Activated T-cell treated with anti-CD3 and anti-CD28 coated beads, Interleukin-2, amount 50 U/mL, for 1 hour (primary cell): Measurements from ENCODE around the gene TRIP6.

Experiments used
- DNase-seq: peaks from one replicate; pipeline ENCODE4 v3.0.0-alpha.2; 2020

Gene TRIP6, protein sequence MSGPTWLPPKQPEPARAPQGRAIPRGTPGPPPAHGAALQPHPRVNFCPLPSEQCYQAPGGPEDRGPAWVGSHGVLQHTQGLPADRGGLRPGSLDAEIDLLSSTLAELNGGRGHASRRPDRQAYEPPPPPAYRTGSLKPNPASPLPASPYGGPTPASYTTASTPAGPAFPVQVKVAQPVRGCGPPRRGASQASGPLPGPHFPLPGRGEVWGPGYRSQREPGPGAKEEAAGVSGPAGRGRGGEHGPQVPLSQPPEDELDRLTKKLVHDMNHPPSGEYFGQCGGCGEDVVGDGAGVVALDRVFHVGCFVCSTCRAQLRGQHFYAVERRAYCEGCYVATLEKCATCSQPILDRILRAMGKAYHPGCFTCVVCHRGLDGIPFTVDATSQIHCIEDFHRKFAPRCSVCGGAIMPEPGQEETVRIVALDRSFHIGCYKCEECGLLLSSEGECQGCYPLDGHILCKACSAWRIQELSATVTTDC

DNA sequence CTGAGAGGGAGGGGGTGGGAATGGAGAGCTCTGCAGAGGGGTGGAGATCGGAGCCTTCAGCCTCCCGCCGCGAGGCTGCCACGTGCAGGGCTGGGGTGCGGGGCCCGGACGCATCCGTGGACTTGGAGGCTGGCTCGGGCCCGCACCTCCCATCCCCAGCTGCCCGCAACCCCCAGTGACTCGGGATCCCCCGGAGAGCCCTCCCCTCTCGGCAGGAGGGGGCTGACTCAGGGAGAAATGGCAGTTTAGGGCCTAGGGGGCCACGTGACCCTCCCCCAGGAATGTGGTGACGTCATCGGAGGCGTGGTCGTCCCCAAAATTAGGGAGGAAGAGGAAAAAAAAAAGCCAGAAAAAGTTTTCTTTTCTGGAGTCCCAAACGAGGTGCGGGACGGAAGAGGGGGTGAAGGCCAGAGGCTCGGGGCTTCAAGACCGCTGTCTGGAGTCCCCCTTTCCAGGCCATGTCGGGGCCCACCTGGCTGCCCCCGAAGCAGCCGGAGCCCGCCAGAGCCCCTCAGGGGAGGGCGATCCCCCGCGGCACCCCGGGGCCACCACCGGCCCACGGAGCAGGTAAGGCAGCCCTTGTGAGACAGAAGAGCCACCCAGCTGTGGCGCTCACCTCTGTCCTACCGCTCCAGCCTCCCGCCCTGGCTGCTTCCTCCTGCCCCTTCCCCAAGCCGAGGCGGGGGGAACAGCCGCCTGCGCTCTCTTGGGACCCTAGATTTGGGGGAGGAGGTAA, at the start of gene TRIP6:
TRIP6 (plus strand) TSS at position 348 of the 736 bp plus-strand sequence; CDS start at position 459, 111 bp downstream.
- peak; percentile 59 for DNase-seq

DNA sequence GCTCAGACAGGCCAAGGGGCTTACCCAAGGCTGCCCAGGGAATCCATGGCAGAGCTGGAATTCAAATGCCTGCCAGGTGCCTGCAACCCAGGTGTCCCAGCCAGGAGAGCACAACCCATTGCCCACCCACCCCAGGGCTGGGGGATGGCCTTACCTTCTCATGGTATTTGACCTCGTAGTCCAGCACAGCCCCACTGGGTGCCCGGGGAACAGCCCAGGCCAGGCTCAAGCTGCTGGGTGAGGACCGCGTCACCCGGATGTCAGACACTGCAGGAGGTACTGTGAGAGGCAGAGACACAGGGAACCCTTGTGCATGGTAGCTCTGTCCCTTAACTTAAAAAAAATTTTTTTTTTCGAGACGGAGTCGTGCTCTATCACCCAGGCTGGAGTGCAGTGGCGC, 48.8 kb upstream of the TRIP6 start:
- DNase-seq, result no peak

DNA sequence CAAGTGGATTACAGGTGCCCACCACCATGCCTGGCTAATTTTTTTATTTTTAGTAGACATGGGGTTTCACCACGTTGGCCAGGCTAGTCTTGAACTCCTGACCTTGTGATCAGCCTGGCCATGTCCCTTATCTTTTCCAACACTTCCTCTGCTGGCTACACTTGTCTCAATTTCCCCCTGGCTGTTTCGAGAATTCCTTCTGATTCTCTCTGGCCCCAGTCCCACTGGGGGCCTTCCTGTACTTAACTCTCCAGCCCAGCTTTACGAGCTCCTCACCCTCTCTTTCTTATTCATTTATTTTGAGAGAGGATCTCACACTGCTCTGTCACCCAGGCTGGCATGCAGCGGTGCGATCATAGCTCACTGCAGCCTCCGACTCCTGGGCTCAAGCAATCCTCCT, 48.4 kb upstream of the TRIP6 start:
- DNase-seq, result no peak

DNA sequence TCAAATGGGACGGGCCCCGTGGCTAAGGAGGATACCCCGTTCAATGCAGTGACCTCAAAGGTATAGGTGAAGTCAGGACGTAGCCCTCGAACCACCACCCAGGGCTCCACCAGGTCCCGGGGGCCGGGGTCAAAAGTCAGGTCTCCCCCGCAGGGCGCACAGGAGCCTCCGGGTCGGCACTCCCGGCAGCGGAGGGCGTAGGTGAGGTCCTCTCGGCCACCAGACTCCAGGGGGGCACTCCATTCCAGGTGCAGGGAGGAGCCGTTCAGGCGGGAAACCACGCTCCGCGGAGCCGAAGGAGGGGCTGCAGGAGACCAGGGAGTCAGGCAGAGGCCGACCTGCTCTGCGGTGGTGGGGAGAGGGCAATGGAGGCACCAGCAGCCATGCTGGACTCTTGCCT, 47.6 kb upstream of the TRIP6 start:
- DNase-seq, result no peak

DNA sequence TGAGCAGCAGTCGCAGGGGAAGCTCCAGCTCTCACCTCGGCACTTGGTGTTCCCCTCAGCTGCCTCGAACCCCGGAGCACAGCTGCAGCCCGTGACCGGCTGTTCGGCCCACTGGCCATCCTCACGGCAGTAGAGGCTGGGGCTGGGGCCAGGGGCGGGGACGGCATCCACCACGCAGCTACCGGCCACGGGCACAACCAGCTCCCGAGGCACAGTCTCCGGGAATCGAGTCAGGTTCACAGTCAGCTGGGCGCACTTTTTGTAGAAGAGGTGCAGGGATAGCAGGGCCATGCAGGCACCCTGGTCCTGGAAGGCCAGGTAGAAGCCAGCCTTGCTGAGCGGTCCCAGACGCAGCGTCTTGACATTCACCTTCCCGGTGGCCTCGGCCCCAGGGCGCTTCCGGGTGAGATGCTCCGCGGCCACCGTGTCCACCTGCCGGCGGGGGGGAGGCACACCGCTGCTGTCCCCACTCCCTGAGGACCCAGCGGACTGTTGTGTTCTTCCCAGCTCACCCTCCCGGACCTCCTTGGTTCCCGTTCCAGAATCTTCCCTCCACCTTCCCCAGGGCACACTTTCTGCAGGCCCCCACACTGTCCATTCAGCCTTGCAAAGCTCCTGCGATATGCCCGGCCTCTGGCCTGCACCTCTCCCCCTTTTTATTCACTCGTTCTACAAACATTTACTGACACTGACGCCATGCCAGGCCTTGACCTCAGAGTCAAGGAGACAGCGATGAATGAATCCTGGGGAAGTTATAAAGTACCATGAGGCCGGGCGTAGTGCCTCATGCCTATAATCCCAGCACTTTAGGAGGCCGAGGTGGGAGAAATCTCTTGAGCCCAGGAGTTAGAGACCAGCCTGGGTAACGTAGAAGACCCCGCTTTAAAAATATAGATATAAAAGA, 44.7 kb upstream of the TRIP6 start:
- no peak for DNase-seq

DNA sequence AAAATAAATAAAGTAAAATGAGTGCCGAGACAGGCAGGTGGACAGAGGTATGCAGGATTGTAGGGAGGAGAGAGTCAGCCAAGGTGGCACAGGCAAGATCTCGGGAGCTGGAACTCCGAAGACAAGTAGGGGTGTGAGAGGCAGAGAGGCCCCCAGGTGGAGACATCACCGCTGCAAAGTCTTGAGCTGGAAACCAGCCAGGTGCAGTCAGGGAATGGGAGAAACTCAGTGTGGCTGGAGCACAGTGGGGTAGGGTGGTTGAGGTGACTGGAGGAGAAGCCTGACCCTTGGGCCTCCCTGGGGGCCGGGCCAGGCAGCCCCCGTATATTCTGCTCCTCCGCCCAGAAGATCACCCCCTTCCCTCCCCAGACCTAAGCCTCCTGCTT, 44.1 kb upstream of the TRIP6 start:
- no peak for DNase-seq

DNA sequence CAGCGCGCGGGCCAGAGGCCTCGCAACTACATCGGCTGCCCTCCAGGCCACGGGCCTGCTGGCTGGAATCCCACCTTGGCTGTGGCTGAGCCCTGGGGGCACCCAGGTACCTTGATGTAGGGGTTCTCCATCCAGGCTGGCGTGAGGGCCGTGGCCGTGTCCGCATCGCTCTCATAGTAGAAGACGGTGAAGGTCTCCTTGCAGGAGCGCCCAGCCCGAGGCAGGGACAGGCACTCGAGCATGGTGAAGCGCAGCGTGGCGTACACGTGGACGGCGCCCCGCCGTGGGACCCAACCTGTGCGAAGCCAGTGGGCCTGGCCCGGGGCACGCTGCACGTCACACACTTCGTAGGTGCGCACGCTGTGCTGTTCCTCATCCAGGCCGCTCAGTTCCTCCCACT, 43.7 kb upstream of the TRIP6 start:
- DNase-seq, result no peak

DNA sequence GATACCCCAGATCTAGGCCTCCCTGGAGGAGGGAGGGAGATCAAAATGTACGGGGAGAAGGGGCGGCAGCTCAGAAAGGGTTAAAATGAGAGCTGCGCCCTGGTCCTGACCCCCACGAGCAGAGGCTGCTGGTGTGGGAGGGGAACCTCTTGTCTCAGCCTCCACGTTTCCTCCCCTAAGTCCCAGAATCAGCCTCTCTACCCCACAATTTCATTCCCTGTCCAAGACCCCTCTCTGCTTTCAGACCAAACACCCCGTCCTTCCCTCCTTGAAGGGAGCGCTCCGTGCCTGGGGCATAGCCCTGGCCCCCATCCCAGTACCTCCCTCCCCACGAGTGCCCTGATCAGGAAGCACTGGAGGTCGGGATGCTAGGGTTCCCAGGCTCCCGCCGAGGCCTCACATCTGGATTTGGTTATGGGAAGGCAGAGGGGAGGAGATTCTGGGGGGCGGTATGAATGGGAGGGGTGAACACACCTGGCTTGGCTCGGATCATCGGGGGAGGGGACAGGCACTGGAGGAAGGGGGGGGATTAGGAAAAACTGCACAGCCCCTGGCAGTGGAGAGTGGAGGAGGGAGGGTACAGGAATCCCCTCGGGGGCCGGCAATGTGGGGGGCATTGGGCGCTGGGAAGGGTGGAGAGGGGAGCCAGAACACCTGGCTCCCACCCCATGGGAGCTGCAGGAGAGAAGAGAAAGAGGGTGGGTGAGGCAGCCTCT, 42.5 kb upstream of the TRIP6 start:
- no peak for DNase-seq

DNA sequence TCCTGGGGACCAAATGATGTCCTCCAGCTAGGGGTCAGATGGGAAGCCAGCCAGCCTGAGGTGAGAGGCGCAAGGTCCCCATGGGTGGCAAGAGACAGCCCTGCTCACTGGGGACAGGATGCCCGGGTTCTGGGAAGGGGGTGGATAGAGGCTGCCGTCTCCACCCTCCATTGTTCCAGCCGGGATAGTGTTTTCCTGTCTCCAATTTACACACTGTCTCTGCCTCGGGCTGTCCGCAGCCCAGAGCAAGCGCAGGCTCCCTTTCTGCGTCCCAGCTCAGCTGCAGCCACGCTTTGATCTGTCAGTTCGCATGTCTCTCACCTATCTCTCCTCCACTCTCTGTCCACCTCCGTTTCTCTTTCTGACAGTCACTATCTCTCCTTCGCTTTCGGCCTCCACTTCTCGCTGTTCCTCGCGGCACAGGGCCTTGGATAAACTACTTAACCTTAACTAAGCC, 41.9 kb upstream of the TRIP6 start:
- DNase-seq, result no peak

DNA sequence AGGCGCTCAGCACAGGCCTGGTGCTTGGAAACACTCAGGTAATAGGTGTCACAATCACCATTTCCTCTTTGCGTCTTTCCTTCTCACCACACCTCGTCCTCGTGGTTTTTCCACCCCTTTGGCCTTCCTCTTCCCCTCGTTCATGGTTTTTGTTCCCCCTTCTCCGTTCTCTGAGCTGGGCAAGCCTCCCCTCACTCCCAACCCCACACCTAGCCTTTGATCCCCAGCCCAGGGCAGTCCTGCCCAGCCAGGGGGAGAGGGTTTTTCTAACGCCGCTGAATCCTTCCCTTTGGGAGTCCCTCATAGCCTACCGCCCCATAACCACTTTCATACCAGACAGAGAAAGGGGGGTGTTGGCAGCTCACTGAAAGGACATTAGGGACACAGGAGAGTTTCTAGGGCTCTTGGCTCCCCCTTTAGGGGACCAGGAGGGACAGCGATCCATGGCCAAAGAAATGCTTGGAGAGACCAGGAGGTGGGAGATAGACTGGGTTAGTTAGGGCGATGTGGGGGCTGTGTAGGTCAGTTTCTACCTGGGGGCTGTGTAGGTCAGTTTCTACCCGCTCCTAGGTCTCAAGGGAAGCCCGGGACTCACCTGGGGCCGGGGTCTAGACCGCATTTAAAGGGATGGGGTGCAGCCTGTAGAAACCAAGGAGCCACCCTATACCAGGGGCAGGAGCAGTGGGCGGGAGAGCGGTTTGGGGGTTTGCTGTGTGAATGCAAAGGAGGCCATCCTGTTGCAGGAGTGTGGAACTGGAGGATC, 41.3 kb upstream of the TRIP6 start:
- DNase-seq, result no peak

DNA sequence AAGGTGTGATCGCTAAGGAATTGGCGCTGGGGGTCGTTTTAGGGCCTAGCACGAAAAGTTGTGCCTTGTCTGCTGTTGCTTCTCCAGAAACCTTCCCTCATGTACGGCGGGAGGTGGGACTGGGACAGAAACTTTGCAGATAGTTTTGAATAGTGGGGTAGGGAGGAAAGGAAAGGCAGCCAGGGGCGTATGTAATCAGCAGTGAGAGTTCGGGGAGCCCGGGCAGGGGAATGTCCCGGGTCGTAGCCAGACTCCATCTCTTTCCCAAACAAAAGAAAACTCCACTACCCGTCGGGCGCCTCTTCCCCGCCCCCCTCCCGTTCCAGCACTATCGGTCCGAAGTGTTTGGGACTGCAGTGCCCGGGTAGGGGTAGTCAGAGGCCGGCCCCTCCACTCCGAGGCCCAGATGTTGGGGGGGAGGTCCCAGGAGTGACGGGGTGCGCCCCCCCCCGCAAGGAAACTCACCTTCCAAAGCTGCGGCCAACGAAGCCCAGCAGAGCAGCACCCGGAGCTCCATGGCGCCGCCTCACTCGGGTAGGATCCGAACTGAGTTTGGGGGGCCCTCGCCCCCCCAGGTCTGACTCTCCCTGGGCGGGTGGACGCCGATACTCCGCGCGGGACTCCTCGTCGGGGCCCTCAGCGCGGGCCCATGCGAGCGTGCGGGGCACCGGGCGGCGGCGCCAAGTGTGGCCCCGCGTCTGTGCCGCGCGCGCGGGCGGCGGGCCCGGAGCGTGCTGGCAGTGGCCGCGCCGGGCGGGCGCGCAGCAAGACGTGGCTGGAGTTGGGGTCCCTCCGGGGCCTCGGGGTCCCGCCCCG, 40.5 kb upstream of the TRIP6 start:
- peak; percentile 27 for DNase-seq

DNA sequence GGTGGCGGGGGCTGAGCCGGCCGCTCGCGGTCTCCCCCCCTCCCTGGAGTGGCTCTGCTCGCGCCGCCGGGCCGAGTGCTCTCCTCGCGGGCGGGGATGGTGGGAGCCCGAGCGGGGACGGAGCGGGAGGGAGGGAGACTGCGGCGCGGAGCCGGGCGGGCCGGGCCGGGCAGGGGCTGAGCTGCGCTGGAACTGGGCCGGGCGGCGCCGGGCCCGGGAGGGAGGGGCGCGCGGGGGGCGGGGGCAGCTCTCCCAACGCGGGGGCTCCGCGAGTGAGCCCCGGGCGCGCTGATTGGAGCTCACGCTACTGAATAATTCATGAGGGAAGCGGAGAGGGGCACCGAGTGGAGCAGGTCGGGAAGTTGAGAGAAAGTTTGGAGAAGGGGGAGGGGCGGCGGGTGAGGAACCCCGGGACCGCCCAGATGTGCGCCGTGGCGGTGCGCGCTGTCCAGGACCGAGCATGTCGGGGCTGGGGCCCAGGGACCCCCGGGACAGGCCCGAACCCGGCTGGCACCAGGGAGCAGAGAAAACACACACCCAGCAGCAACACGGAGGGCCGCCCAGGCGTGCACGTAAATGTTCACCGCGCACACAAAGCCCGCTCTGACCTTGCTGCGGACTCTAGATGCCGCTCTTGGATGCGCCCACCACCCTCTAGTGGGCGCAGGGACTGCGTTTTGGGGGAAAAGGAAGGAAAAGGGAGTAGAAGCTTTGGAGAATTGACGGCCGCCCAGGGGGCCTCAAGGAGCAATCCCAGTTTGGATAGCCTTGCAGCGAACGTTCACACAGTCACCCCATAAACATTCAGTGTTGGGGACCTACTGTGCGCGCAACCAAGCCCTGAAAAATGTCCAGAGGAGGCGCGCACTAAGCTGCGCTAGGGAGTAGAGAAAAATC, 39.6 kb upstream of the TRIP6 start, which contains the start of gene EPHB4:
EPHB4 (minus strand) TSS at position 194 of the 897 bp plus-strand sequence. CDS start 493 bp downstream, outside the sequence.
- DNase-seq, result no peak

DNA sequence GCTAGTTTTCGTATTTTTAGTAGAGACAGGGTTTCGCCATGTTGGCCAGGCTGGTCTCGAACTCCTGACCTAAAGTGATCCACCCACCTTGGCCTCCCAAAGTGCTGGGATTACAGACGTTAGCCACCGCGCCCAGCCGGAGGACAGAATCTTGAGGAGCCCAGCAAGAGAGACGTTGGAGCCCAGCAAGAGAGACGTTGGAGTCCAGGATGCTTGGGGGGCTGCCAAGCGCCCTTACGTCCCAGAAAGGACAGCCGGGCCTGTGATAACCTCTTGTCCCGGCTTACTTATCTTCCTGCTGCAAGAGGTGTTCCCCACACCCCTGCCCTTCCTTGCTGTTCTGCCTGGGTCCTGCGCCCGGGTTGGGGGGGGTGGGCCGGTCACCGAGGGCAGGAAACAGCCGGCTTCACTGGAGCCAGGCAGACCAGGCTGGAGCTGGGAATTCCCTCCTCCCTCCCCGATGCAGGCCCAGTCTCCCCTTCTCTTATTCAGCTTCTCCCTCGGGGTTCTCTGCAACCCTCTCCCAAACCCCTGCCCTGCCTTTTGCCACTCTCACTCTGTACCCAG, 38.0 kb upstream of the TRIP6 start:
- DNase-seq, result no peak

DNA sequence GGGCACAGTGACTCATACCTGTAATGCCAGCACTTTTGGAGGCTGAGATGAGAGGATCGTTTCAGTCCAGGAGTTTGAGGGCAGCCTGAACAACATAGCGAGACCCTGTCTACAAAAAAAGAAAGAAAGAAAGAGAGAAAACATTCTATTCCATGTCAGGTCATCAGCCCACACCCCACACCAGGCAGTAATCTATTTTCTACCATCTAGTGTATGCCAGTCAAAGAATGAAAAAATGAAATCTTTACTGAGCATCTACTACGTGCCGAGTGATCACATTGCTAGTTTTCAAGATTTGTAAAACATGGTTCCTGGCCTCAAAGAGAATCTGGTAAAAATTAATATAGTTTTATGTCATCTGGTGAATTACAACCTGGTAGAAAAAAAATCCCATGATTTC, 36.8 kb upstream of the TRIP6 start:
- no peak for DNase-seq

DNA sequence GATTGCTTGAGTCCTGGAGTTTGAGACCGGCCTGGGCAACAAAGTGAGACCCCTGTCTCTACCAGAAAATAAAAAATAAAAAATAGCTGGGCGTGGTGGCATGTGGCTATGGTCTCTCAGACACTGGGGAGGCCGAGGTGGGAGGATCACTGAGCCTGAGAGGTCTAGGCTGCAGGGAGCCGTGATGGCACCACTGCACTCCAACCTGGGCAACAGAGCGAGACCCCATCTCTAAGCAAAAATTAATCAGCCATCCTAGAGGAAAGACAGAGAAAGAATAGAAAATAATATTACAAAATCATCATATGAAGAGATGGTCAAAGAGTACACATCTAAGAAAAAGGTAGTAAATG, 34.9 kb upstream of the TRIP6 start:
- DNase-seq, result no peak

DNA sequence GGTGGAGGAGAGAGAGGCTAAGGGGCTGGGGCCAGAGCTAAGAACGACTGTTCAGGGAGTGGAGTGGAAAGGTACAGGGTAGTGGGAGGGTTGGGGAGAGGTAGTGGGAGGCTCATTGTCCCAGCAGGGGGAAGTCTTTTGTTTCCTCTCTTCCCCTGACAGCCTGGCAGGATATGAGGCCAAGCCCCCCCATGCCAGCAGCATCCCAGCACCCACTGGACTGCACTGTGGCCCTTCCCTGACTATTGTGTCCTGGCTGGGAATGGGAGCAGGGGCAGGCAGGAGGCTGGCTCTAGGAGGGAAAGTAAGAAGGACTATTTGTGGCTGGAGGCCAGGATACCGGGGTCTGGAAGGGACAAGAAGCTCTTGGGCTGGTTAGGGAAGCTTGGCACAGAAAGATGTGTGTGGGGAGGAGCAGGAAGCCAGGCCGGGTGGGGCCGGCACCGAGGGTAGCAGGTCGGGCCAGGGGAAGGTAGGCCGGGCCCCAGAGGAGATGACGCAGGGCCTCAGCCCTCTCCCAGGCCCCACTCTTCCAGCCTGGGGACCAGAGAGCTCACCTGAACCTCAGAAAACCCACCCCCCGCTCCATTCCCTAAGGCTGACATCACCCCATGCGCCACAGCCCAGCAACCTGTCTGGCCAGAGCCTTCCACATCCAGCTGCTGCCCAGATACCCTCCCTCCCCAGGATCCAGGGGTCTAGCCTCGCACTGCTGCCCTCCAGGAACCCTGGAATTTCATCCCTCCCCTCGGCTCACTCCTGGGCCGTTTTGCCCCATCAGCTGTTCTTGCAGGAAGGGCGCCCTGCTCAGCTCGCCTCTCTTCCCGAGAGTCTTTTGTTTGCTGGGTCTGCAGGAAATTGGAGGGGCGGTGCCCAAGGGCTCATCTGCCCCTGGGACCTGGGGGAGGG, 31.0 kb upstream of the TRIP6 start:
- DNase-seq, result no peak

DNA sequence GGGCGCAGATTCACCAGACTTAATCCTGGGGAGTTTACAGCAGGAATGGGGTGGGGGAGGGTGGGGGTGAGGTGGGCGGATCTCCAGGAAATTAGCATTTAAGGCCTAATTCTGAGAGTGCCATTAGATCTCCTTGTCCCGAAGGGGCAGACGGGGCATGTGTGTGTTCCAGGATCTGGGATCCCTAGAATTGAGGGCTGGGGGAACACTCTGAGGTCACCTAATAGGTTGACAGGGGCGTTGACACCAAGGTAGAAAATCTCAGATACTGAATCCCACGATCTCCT, 30.4 kb upstream of the TRIP6 start:
- no peak for DNase-seq

DNA sequence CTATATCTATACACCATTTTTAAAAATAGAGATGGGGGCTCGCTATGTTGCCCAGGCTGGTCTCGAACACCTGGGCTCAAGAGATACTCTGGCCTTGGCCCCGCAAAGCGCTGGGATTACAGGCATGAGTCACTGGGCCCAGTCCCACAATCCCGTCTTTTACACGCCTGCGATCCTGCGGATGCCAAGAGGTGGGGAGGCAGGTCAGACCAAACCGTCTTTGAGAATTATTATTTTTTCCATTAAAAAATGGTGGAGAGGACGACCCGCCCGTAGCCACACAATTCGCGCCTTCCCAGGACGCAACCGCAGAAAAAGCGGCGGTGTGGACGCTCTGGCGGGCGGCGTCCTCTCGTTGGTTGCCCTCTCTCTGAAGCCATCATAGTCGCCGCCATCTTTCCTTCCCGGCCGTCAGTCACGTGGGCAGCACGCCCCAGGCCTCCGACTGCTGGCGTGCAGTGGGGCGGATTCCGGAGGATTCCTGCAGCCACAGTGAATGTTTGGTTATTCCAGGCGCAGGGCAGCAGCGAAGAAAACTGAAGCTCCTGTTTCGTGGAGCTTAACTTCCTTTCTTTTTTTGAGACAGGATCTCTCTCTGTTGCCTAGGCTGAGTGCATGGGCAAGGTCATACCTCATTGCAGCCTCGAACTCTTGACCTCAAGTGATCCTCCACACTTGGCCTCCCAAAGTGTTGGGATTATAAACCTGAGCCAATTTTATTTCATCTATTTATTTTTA, 29.9 kb upstream of the TRIP6 start:
- DNase-seq, result peak; percentile 79
